ENCODE results near the gene SOS2.
"Not testable (repeated sequence)": the region's sequence is repeated elsewhere in the genome, so short reads cannot be mapped to it uniquely, and the experiment has no call there.

The SOS2 gene

DNA sequence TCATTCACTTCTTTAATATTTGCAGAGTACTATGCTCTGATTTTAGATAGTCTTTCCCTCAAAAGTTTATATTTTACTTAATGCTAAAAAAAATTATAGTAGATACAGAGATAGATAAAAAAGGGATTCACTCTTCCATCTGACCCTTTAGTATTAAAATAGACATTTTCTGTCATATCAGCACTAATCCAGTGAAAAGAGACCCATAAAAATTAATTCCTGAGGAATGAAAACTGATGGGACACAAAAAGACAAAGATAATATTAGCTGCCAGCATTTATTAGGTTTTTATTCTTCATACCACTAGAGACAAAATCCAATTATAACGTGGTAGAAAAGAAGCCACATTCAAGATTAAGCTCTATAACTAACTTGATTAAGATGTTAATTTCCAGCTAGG lies 45.3 kb downstream of the SOS2 start:
- Histone ChIP-seq H3K27me3 (ENCODE audit: insufficient read depth, low read depth) (no peaks in the 10 kb centered on the region), H3K36me3 (ENCODE audit: insufficient read depth) (no peaks in the 10 kb centered on the region)

GRCh38 chr14:50173891-50174290 lies 57.5 kb downstream of the SOS2 start:
- no peak overlapping the region for H2AFZ ChIP-seq (ENCODE audit: low read depth)
- no peaks in the 10 kb centered on the region for H3K27me3 ChIP-seq (ENCODE audit: insufficient read depth, low read depth)
- TF ChIP-seq CTCF (conservative IDR thresholded peaks at IDR 0.05; ENCODE audit: low read depth, low read length): no peak
- H3K4me1 ChIP-seq (ENCODE audit: low read depth, poor library complexity, severe bottlenecking): no peaks in the 10 kb centered on the region
- no peak overlapping the region for H3K27ac ChIP-seq
- H3K9ac ChIP-seq: no peak overlapping the region
- no peaks in the 10 kb centered on the region for H3K79me2 ChIP-seq (ENCODE audit: insufficient read depth, low read depth)
- H4K20me1 ChIP-seq (ENCODE audit: insufficient read depth): no peaks in the 10 kb centered on the region
- no peak overlapping the region for H3K4me2 ChIP-seq
- H3K4me3 ChIP-seq (IDR thresholded peaks at IDR 0.05; ENCODE audit: insufficient read depth, low read depth, low read length): no peak overlapping the region
- no peaks in the 10 kb centered on the region for H3K36me3 ChIP-seq (ENCODE audit: insufficient read depth)

More for the DNA sequence above, 45.3 kb downstream of the SOS2 start:
- no peak overlapping the region for H3K27ac ChIP-seq
- no peak overlapping the region for H2AFZ ChIP-seq (ENCODE audit: low read depth)
- H3K4me2 ChIP-seq: no peak overlapping the region
- no peaks in the 10 kb centered on the region for H3K79me2 ChIP-seq (ENCODE audit: insufficient read depth, low read depth)
- H4K20me1 ChIP-seq (ENCODE audit: insufficient read depth): no peaks in the 10 kb centered on the region
- H3K4me1 ChIP-seq (ENCODE audit: low read depth, poor library complexity, severe bottlenecking): no peaks in the 10 kb centered on the region
- H3K9ac ChIP-seq: no peak overlapping the region
- no peak for TF ChIP-seq CTCF (conservative IDR thresholded peaks at IDR 0.05; ENCODE audit: low read depth, low read length)
- no peak overlapping the region for H3K4me3 ChIP-seq (IDR thresholded peaks at IDR 0.05; ENCODE audit: insufficient read depth, low read depth, low read length)

DNA sequence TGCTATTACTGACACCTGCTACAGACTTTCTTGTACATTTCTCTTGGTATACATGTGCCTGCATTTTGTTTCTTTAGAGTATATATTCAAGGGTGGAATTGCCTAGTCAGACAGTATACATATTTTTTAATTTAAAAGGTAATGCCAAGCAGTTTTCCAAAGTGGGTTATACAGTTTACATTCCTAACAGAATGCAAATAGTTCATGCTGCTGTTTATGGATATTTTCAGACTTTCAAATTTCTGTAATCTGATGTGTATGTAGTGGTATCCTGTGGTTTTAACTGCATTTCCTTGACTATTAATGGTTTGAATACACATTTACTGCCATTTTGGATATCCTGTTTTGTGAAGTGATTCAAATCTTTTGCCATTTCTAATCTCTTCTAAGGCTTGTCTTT lies 59.5 kb downstream of the SOS2 start:
- Histone ChIP-seq H3K4me3 (IDR thresholded peaks at IDR 0.05; ENCODE audit: insufficient read depth, low read depth, low read length) (no peak overlapping the region), H3K9ac (no peak overlapping the region), H3K79me2 (ENCODE audit: insufficient read depth, low read depth) (no peaks in the 10 kb centered on the region), H3K27ac (no peak overlapping the region), H3K4me2 (no peak overlapping the region), H3K4me1 (ENCODE audit: low read depth, poor library complexity, severe bottlenecking) (no peaks in the 10 kb centered on the region), H2AFZ (ENCODE audit: low read depth) (no peak overlapping the region), H4K20me1 (ENCODE audit: insufficient read depth) (no peaks in the 10 kb centered on the region), H3K36me3 (ENCODE audit: insufficient read depth) (no peaks in the 10 kb centered on the region), H3K27me3 (ENCODE audit: insufficient read depth, low read depth) (no peaks in the 10 kb centered on the region)
- no peak for TF ChIP-seq CTCF (conservative IDR thresholded peaks at IDR 0.05; ENCODE audit: low read depth, low read length)

GRCh38 chr14:50167381-50167780 lies 64.0 kb downstream of the SOS2 start:
- H3K9ac ChIP-seq; H4K20me1 ChIP-seq (ENCODE audit: insufficient read depth); H2AFZ ChIP-seq (ENCODE audit: low read depth); H3K4me1 ChIP-seq (ENCODE audit: low read depth, poor library complexity, severe bottlenecking); H3K4me2 ChIP-seq; H3K27ac ChIP-seq; H3K79me2 ChIP-seq (ENCODE audit: insufficient read depth, low read depth); H3K4me3 ChIP-seq (IDR thresholded peaks at IDR 0.05; ENCODE audit: insufficient read depth, low read depth, low read length); H3K36me3 ChIP-seq (ENCODE audit: insufficient read depth); H3K27me3 ChIP-seq (ENCODE audit: insufficient read depth, low read depth): not testable (repeated sequence)

DNA sequence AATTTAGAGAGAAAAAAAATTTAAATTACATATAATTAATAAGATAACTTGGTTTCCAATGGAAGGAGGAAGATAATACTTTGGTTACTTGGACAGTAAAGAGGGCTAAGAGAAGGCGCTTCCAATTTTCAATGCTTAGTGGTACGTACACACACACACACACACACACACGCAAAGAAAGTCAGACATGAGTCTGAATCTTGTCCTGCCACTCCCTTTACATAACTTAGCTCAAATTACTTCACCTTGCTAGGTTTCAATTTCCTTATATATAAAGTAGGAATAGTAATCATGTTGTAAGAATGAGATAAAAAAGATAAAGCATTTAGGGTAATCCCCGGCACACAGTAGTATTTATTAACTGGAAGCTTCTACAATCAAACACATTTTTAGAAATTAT lies 75.3 kb downstream of the SOS2 start:
- no peak overlapping the region for H3K9ac ChIP-seq
- no peaks in the 10 kb centered on the region for H3K36me3 ChIP-seq (ENCODE audit: insufficient read depth)
- H3K4me3 ChIP-seq (IDR thresholded peaks at IDR 0.05; ENCODE audit: insufficient read depth, low read depth, low read length): no peak overlapping the region
- no peak for TF ChIP-seq CTCF (conservative IDR thresholded peaks at IDR 0.05; ENCODE audit: low read depth, low read length)
- H2AFZ ChIP-seq (ENCODE audit: low read depth): no peak overlapping the region
- no peak overlapping the region for H3K27ac ChIP-seq
- no peaks in the 10 kb centered on the region for H4K20me1 ChIP-seq (ENCODE audit: insufficient read depth)
- H3K27me3 ChIP-seq (ENCODE audit: insufficient read depth, low read depth): no peaks in the 10 kb centered on the region
- no peaks in the 10 kb centered on the region for H3K79me2 ChIP-seq (ENCODE audit: insufficient read depth, low read depth)
- H3K4me2 ChIP-seq: no peak overlapping the region
- peaks cover 11% of the 10 kb centered on the region for H3K4me1 ChIP-seq (ENCODE audit: low read depth, poor library complexity, severe bottlenecking)
